ENCODE data around the gene OPN1SW.

Gene OPN1SW, protein sequence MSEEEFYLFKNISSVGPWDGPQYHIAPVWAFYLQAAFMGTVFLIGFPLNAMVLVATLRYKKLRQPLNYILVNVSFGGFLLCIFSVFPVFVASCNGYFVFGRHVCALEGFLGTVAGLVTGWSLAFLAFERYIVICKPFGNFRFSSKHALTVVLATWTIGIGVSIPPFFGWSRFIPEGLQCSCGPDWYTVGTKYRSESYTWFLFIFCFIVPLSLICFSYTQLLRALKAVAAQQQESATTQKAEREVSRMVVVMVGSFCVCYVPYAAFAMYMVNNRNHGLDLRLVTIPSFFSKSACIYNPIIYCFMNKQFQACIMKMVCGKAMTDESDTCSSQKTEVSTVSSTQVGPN

DNA sequence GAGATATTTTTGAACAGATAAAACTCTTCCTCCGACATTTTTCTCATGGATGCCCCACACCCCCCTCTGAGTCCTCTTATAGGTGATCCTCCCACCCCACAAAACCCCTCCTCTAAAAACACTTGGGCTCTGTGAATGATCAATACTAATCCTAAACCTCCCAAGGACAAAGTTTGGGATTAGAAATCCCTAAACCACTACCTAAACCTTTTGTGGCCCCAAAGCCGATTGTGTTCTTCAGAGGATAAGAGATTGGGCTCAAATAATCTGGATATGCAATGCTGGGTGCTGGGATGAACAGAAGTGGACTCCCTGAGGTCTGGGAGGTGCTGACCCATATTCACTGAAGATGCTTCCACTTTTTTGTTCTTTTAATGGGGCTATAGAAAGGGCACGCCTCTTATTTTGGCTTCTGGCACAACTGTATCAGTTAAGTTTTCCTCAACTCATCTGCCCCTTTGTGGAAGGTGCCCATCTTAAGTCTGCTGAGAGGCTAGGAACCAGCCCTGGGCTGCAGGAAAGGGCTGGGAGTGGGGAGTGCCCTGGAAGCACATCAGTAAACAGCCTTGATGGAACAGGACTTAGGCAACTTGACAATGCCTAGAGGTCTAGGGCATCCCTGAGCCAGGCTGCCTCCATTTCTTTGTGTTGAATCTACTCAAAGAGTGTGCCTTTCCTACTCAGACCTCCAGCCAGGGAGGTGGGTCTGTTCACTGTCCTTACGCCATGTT lies at the start of gene OPN1SW:
Gene OPN1SW (minus strand): TSS at position 51 of the 731 bp plus-strand sequence. CDS start 13 bp downstream, at position 38.
- DNase-seq: no peak

DNA sequence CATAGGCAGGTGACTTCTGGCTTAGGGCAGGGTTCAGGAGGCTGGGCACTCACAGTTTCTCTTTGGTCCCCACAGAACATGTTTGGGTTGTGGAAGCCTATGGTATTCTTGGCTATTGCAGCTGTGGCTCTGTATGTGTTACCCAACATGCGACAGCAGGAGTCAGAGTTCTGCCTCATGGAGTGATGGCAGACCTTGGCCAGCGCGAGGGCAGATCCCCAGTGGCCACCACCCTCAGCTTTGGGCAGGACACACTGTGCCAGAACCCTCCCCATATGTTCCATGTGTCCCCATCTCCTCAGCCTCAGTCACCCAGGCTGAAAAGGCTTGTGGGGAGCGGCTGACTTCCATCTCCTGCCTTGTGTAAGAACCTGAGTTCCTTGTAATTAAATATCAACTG lies 46.1 kb upstream of the OPN1SW start:
- no peak for DNase-seq

DNA sequence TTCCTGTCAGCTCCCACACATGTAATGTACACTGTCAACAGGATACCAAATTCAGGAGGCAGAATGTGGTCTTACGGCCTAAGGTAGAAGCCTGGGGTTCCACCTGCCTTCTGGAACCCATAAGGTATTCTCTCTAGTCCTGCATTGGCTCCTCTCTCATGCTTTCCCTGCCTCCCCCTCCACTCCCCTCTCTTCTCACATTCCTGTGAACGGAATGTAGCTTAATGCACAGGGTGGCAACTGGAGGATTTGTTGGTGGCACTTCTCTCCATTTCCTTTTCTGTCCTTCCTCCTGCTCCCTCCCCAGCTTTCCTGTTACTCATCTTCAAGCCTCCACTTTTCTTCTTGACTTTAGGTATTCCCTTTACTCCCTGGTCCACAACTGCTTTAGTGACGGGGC lies 43.1 kb upstream of the OPN1SW start:
- no peak for DNase-seq

DNA sequence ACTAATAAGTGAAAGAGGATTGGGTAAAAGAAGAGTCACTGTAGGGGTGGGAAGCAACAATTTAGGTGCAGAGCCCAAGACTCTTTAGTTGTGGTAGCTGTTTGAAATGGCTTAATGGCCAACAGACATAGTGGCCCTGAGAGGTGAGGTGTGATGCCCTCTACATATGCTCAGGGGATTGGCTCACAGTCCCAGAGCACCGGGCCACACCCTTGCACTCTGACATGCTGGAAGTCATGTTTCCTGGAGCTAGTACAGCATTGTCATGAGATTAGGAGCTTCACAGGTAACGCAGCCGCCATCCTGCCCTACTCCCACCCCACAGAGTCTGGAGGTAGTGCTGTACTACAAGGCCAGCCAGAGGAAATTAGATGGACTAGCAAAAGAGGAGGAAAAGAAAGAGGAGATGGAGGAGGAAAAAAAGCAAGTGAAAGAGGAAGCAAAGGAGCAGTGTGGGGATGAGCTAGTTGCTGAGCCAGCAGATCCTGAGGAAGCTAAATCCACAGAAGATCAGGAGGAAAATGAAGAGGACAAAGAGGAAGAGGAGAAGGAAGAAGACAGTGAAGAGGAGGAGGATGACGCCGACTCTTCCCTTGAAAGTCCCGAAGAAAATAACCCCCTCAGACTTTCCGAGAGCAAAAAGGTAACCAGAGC lies 39.8 kb upstream of the OPN1SW start:
- DNase-seq: no peak

DNA sequence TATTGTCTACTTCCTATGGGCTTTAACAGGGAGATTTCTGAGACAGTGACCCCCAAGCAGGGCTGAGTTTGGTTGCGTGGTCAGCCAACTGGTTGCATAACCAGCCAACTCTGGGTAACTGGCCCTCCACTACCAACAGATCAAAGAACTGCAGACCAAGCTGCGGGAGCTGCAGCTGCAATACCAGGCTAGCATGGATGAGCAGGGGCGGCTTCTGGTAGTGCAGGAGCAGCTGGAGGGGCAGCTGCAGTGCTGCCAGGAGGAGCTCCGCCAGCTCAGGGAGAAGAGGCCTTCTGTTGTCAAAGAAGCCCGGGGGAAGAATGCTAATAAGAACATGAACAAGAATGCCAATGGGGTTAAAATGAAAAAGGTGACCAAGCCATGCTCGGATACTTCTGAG lies 38.9 kb upstream of the OPN1SW start:
- DNase-seq: no peak

DNA sequence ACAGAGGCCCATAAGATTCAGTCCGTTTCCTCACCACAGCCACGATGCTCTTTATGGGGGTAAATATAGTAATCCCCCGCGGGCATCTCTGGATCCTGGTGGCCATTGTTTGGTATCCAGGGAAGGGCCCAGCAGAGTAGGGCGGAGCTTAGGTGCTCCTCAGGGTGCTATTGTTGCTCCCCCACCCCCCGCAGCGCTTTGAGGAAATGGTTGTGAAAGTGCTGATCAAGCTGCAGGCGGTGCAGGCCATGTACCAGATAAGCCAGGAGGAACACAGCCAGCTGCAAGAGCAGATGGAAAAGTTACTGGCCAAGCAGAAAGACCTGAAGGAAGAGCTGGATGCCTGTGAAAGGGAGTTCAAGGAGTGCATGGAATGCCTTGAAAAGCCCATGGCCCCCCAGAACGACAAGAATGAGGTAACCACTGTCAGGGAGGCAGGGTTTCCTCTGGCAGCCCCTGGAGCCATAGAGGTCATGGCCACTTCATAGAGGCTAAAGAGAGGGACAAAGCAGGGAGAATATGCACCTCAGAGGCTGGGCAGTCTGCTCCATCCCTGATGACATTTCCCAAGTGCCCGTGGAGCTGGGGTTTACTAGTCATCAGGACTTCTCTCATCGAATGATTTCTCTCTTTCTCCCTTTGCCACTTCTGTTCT lies 37.0 kb upstream of the OPN1SW start:
- DNase-seq: no peak

DNA sequence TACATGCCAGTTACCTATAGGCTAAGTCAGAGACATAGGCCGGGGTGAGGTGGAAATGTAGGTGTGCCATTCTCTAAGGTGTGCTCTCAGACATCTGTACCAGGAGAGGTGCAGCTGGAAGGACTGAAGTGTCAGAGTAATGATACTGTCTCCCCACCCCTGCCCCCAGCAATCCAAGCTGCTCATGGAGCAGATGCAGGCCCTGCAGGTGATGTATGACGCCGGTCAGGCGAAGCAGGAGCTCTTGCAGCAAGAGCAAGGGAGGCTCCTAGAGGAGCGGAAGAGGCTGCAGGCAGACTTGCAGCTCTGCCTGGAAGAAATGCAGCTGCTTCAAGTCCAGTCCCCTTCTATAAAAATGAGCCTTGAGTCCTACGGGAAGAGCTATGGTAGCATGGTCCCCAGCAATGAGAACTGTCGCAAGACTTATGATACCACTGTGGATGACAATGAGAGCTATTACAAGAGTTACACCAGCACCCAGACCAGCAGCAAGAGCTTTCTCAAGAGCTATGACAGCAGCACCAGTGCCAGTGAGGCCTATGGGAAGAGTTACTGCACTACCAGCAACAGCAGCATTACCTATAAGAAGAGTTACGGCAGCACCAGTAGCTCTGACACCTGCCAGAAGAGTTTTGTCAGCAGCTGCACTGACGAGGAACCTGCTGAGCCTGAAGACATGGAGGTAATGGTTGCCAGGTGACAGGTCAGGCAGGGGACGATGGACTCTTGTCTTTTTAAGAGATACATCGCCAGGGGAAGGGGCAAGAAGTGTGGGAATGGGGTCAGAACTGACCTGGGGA lies 36.2 kb upstream of the OPN1SW start:
- DNase-seq: no peak

DNA sequence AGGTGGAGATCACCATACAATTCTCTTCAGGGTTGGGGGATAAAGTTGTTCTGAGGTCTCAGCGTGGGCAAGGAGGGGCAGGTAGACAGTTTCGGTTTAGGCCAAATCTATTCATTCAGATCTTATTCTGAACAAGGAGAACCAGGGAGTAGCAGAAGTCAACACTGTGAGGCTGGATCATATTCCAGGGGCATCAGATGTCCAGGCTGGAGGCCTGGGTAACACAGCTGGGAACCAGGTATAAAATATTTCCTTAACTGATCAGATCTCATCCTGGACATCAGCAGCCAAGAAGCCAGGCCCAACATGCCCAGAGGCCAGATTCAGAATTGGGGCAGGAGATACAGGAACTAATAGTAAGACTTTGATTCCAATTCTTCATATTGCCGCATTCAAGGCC lies 35.4 kb upstream of the OPN1SW start:
- DNase-seq: no peak

DNA sequence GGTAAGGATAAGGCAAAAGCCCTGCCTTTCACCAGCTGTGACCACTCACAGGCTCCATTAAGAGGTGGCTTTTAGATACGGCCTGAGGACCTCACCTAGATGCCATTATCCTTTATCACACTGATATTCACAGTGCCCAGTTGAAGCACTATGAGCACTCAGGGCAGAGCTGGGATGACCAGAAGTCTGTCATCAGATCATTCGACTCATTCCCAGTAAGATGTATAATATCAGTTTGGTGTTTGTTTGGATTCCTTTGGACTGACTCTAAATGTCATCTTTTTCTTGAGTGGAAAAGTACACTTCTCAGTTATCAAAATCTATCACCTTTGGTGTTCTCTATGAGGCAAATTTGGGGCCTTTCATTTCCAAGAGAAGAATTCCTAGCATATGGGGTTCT lies 34.9 kb upstream of the OPN1SW start:
- no peak for DNase-seq

DNA sequence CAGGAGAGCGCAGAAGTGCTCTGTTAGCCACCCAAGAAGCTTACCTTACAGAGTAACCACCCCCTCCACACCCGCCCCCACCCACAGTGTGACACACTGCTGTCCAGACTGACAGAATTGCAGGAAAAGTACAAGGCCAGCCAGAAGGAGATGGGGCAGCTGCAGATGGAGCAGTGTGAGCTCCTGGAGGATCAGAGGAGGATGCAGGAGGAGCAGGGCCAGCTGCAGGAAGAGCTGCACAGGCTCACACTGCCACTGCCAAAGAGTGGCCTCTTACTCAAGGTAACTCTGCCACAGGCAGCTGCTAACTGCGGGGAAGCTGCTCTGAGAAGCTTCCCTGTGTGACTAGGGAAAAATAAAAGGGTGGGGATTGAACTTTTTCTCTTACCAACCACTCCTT lies 33.8 kb upstream of the OPN1SW start:
- DNase-seq: no peak

DNA sequence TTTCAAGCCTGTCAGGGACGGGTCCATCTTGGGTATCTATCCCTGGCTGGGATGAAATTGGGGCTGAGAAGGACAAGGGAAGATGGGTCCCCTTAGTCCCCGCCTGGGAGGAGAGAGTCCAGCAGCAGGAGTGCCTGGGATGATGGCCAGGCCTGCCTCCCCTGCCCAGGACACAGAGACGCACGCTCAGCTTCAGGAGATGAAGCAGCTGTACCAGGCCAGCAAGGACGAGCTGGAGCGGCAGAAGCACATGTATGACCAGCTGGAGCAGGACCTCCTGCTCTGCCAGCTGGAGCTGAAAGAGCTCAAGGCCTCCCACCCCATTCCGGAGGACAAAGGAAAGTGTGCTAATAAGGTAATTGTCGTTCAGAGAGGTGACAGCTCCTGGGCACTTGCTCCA lies 31.6 kb upstream of the OPN1SW start:
- DNase-seq: no peak

DNA sequence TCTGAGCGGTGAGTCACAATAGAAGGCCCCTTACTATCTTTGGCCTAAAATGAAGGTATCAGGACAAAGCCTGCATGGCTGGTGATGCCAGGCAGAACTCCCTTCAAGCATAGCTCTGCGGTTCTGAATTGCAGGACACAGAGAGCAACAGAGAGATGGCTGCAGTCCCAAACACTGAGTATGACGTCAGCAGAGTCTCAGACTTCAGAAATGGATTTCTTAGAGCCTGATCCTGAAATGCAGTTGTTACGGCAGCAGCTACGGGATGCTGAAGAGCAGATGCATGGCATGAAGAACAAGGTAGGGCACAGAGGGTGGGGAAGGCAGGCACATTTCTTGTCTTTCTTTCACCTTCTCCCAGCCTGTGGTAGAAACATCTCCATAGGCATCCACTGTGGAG lies 29.6 kb upstream of the OPN1SW start:
- no peak for DNase-seq

DNA sequence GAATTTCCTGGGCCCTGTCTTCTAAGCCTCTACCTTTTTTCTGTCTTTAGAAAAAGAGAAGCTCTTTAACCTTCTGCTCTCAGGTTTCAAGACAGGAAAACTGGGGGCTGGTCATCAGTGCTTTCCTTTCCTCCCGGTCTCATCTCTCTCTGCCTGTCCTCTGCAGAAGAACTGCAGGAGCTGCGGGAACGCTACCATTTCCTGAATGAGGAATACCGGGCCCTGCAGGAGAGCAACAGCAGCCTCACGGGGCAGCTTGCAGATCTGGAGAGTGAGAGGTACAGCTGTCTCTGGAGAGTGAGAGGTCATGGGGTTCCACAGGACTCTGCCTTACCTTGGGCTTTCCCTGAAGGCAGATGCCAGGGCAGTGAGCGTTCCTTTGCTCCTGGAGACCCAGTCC lies 28.9 kb upstream of the OPN1SW start:
- no peak for DNase-seq

DNA sequence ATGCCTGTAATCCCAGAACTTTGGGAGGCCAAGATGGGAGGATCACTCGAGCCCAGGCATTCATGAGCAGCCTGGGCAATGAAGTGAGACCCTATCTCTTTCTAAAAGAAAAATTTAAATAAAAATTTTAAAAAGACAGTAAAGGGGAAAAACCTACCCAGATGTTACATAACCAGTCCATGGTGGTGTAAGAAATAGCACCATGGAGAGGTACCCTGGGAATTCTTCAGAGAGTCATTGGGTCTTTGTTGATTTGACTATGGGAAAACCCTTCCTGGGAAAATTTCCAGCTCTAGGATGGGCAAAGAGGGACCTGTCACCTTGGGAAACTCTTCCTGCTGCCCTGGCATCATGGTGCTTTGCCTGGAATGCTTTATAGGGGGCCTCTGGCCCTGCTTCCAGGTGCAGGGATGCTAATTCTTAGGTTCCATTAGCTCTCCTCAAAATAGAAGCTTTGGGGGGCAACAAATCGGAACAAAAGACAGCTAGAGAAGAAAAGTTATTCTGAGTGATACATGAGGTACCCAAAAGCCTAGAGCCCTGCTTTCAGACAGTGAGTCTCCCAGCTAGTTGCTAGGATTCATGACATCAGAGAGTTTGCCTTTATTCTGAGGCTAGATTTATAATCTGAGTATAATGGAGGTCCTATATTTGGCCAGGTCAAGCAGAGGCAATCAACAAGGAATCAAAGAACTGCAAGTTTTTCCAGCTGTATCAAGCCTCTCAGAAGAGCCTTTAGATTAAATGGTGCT lies 26.2 kb upstream of the OPN1SW start:
- DNase-seq: no peak

DNA sequence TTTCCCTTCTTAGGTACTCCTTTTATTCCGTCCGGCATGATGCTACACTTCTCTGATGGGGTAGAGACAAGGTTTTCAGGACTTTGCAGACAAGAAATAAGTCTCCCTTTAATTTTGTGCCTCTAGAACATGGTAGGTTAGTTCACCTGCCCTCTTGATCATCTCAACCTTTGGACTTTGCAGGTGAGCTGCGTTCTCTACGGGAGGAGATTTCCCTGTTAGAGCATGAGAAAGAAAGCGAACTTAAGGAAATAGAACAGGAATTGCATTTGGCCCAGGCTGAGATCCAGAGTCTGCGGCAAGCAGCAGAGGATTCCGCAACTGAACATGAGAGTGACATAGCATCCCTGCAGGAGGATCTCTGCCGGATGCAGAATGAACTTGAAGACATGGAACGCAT lies 25.4 kb upstream of the OPN1SW start:
- DNase-seq: no peak

DNA sequence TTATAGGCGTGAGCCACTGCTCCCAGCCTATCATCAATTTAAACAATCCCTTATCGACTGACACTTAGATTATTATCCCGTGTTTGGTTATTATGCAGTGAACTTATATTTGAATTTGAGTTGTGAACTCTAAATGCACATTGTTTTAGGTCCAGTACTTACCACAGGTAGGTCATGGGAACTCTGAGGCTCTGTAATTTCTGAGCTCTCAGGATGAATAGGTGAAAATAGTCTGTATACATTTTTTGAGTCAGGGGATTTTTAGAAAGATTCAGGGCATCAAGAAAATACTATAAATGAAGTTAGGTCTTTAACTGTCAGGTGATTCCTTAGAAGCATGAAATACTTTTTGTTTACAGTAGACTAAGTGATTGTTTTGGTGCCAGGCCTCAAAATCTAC lies 25.0 kb upstream of the OPN1SW start:
- DNase-seq: no peak

DNA sequence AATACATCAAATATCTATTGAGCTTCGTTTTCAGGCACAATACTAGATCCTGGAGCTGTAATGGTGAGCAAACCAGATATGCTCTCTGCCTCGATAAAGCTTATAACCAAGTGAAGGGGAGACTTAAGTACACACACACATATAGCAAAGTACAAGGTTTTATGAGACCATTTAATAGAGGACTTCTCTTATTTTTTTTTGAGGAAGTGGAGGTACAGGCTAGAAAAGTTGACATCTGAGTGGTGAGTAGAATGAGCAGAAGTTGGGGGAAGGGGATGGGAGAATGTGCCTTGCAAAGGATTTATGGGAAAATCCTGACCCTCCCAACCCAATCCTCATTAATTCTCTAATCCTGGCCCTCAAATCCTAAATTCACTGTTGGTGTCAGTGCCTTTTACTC lies 23.9 kb upstream of the OPN1SW start:
- DNase-seq: no peak

DNA sequence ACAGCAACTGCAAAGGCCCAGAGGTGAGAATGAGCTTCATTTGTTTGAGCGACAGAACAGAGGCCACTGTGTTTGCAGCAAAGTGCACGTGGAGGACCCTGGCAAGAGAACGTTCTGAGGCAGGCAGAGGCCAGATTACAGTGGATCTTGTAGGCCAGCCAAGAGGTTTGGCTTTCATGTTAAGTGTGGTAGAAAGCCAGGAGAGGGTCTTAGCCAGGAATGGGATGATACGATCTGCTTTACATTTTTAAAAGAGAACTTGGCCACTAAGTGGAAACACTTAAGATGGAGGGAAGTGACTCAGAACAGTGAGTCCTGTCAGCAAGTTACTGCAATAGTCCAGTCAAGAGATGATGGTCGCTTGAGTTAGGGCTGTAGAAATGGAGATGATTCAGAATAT lies 20.7 kb upstream of the OPN1SW start:
- no peak for DNase-seq

DNA sequence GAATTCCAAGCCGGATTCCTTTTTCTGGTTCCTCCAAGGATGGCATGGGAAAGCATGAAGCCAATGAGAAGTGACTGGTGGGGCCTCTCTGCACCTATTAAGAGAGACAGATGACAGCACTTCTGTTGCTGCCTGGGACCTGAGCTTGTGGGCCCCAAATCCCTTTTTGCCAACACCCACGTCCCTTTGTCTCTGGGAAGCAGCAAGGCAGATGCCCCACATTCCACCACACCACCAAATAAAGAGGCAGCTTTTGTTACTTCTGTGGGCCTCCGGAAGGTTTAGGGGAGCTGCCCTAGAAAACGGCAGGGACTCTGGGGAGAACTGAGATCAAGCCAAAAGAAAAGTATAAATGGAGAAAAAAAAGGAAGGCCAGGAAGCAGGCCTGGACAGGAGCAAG lies 19.5 kb upstream of the OPN1SW start:
- no peak for DNase-seq

DNA sequence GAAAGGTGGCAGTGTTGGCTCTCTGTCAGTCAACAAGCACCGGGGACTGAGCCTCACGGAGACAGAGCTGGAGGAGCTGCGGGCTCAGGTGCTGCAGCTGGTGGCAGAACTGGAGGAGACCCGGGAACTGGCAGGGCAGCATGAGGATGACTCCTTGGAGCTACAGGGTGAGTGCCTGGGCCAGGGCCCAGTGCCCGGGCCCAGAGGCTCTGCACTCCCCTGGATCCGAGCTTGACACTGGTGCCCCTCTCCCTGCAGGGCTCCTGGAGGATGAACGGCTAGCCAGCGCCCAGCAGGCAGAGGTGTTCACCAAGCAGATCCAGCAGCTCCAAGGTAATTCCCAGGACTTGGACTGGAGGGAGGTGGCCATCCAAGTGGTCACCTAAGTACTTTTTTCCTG lies 18.8 kb upstream of the OPN1SW start:
- no peak for DNase-seq

DNA sequence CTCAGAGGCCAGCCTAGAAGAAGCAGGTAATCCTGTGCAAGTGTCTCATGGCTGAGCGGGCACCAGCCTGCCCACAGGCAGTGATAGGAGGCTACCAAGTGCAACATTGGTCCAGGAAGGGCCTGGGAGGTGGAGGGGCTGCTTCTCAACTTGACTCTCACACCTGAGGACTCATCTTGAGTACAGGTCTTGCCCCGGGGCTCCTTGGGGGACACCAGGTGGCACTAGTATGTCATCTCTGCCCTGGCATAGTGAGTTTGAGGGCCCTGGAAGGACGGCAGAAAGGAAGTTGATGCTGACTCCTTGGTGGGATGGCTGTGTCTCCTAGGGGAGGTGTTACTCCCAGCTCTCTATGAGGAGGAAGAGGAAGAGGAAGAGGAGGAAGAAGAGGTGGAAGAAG lies 18.4 kb upstream of the OPN1SW start:
- DNase-seq: no peak

DNA sequence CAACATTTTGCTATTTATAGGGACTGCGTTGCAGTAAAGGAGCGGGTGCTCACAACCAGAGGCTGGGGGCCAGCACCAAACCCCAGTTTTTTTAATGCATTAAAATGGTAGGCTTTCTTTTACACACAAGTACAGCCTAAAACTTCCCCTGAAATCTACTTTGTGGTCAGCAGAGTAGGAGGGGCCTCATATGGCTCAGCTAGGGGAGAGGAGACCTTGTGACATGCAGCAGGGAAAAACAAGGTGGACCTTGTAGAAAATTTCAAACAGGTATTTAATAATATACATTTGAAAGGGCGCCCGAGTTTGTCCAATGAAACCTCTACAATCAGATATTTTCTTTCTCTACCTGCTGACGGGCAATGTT lies 17.6 kb upstream of the OPN1SW start:
- no peak for DNase-seq

All from NCI-H526 treated with DMSO at 0.1 percent for 48 hours (cell line).